GM12801 (cell line): ENCODE measurements around the gene GFI1B.

Experiments
- CTCF ChIP-seq: IDR thresholded peaks from one replicate; pipeline ENCODE4 v1.5.1; 2011; ENCODE audit warnings: control low read depth; ENCODE audit not compliant: insufficient read length; ENCODE audit errors: extremely low read depth

The GFI1B gene

GRCh38 chr9:132949709-132950108 is 28.8 kb upstream of the GFI1B start:
- TF ChIP-seq CTCF: no peak

- TF ChIP-seq CTCF: no peak
These were observed 23.4 kb upstream of the GFI1B start for GRCh38 chr9:132955123-132955522.

- no peak for TF ChIP-seq CTCF
These were observed 22.7 kb upstream of the GFI1B start for GRCh38 chr9:132955768-132956167.

- no peak for TF ChIP-seq CTCF
These were observed 20.7 kb upstream of the GFI1B start for GRCh38 chr9:132957805-132958204.

GRCh38 chr9:132961002-132961401 is 17.5 kb upstream of the GFI1B start:
- no peak for TF ChIP-seq CTCF

GRCh38 chr9:132965478-132965877 is 13.0 kb upstream of the GFI1B start:
- no peak for TF ChIP-seq CTCF

- TF ChIP-seq CTCF: no peak
These were observed 8.7 kb upstream of the GFI1B start for GRCh38 chr9:132969783-132970182.

- TF ChIP-seq CTCF: no peak
These were observed 8.0 kb upstream of the GFI1B start for GRCh38 chr9:132970324-132971062.
